Tibial artery (tissue), 4 donors: Measurements from ENCODE around the gene SDK2.
A peak's percentile ranks its signal among the peaks of the same experiment; 100 is the strongest.

Experiments
- DNase-seq, 2 donors: peaks; one replicate each; pipeline ENCODE4 v3.0.0-alpha.2; 2019
- H3K27ac ChIP-seq, 2 donors: fragments of 200-600 bp; sonication (generic) in 1 of 2; 1 replicate in 1 of 2; 2 replicates in 1 of 2; pipeline ENCODE4 v1.5.1; 2018 to 2019; ENCODE audit warnings: mild to moderate bottlenecking in 1 of 2
- H3K27me3 ChIP-seq, 2 donors: fragments of 200-600 bp; sonication (generic) in 1 of 2; one replicate each; pipeline versions ENCODE4 v1.5.1 to v1.6.0; 2016 to 2019
- H3K36me3 ChIP-seq, 3 donors: fragments of 200-600 bp; sonication (generic) in 2 of 3; one replicate each; pipeline ENCODE4 v1.5.1; 2016 to 2019; ENCODE audit warnings: mild to moderate bottlenecking in 2 of 3
- H3K4me1 ChIP-seq, 4 donors: fragments of 200-600 bp; sonication (generic) in 2 of 4; 1 replicate in 3 of 4; 2 replicates in 1 of 4; pipeline ENCODE4 v1.5.1; 2016 to 2019
- H3K4me3 ChIP-seq, 2 donors: fragments of 200-600 bp; sonication (generic) in 1 of 2; 1 replicate in 1 of 2; 2 replicates in 1 of 2; pipeline ENCODE4 v1.5.1; 2018 to 2019; ENCODE audit warnings: mild to moderate bottlenecking in 2 of 2
- H3K9me3 ChIP-seq, 3 donors: fragments of 200-600 bp; sonication (generic) in 1 of 3; one replicate each; pipeline ENCODE4 v1.5.1; 2016 to 2019
- intact Hi-C: fragments of 100-400 bp; cut with DNase I; formaldehyde crosslinking; loops from one replicate; pipeline ENCODE4 v1.15.0; 2023; ENCODE audit warnings: low total_unique reads
- TF ChIP-seq, protein P1 (sequence below), 2 experiments: fragments of 200-600 bp in 1 of 2; fragments of 450-650 bp in 1 of 2; IDR thresholded peaks; one replicate each; pipeline ENCODE4 v1.5.1; 2017 to 2019; ENCODE audit warnings: antibody characterized with exemption in 2 of 2, mild to moderate bottlenecking in 1 of 2, moderate library complexity in 1 of 2

Gene SDK2

DNA sequence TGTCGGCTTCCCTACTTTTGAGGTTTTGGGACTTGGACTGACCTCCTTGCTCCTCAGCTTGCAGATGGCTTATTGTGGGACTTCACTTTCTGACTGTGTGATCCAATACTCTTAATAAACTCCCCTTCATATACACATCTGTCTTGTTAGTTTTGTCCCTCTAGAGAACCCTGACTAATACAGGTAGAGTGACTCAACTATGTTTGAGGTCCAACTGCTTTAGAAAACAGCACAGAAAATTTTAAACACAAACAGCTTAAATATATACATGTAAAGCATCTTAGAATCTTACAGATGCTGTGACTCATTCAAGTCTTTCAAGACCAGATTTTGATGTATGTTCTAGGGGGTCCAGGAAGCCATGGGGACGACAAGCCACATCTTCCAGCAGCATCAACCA lies 11.7 kb downstream of the SDK2 start:
- peaks cover 0 to 7% of the 10 kb centered on the region in 2 donors for H3K27me3 ChIP-seq

DNA sequence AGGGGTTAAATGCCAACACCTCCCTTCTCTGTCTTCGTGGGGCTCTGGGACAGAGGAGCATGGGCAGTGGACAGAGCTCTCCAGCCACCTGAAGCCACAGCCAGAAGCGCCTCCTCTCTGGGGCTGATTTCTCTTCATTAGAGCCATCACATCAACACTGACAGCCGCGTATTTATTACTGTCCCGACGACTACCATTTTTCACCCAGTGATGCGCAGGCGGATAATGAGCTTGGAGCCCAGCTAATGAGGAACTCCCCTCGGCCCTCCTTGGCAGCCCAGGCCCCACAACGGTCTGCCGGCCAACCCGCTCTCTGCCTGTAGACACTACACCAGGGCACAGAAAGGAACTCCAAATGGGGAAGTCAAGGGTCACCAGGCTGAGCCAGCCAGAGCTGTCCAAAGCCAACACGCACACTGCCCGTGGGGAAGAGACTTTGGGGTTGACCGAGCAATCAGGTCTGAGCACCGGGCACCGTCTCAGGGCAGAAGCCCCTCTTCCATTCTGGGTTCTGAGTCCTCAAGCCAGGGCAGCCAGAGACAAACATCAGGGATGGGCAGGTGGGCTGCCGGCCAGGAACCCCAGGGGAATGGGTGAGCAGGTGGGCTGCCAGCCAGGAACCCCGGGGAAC lies 13.2 kb downstream of the SDK2 start:
- H3K9me3 ChIP-seq, result no peaks in the 10 kb centered on the region
- no peaks in the 10 kb centered on the region for H3K4me1 ChIP-seq
- H3K27me3 ChIP-seq, result peaks cover 0 to 7% of the 10 kb centered on the region in 2 donors
- TF ChIP-seq, protein P1, sequence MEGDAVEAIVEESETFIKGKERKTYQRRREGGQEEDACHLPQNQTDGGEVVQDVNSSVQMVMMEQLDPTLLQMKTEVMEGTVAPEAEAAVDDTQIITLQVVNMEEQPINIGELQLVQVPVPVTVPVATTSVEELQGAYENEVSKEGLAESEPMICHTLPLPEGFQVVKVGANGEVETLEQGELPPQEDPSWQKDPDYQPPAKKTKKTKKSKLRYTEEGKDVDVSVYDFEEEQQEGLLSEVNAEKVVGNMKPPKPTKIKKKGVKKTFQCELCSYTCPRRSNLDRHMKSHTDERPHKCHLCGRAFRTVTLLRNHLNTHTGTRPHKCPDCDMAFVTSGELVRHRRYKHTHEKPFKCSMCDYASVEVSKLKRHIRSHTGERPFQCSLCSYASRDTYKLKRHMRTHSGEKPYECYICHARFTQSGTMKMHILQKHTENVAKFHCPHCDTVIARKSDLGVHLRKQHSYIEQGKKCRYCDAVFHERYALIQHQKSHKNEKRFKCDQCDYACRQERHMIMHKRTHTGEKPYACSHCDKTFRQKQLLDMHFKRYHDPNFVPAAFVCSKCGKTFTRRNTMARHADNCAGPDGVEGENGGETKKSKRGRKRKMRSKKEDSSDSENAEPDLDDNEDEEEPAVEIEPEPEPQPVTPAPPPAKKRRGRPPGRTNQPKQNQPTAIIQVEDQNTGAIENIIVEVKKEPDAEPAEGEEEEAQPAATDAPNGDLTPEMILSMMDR (IDR thresholded peaks at IDR 0.05), result no peak
- H3K36me3 ChIP-seq, result no peaks in the 10 kb centered on the region
- H3K27ac ChIP-seq, result no peak overlapping the region
- H3K4me3 ChIP-seq, result no peak overlapping the region
- intact Hi-C loops, result no loop called here
- DNase-seq, result peak in 1 of 2 donors; percentile 45

More for the DNA sequence above, 11.7 kb downstream of the SDK2 start:
- H3K4me1 ChIP-seq, result no peaks in the 10 kb centered on the region
- H3K36me3 ChIP-seq, result no peaks in the 10 kb centered on the region
- no peaks in the 10 kb centered on the region for H3K9me3 ChIP-seq
- H3K27ac ChIP-seq, result no peak overlapping the region
- DNase-seq, result no peak
- H3K4me3 ChIP-seq, result no peak overlapping the region
- TF ChIP-seq, protein P1 (IDR thresholded peaks at IDR 0.05), result no peak
- intact Hi-C loops, result no loop called here

DNA sequence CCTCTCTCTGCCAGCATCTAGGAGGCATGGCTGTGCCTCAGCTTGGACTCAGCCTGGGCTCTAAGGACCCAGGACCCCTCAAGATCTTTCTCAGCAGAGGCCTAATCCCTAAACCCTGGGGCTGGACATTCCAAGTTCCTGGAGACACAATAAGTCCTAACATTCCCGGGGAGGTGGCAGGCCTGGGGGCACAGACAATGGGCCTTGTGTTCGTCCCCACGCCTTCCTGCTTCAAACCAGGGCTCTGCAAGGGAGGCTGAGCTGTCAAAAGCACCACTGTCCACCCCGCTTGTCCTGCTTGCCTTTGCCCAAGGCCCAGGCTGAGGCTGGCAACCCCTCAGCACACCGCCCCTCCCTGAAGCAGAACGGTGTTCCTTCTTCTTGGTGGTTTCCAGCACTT lies 13.7 kb downstream of the SDK2 start:
- intact Hi-C loops, result no loop called here

DNA sequence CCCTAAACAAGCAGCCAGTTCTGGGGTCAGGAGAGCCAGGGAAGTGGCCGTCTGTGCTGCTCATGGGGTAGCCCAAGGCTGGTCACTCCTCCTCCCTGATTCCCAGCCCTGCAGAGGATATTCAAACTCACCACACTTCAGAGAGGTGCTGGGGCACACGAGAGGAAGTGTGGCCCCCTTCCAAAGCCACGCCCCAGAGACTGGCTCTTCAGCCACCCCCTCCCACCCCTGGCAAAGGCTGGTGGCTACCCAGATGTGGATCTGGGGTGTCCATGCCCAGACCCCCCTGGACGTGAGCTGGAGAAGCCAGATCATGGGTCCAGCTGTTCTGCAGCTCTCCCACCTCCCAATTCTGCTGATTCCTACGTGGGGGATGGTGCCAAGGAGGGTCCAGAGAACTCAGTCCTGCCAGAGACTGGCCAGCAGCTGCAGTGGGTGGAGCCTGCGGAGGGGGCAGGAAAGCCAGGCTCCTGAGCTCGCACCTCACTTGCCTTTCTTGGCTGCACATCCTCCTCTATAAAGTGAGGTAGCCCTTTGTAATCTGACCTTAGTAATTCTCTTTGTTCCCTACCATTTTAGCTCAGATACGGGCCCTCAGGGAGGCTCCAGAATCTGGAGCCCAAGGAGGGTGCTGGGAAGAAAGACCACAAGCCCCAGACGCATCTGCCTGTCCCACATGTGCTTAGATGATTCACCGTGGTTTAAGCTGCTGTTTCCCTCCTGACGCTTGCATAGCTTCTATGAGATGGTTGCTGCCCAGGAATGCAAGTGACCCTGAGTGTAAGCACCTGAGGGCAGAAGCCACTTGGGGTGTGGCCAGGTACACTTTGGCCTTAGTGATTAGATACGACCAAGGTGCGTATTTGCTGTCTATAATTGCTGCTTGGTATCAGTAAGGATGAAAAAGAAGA lies 15.3 kb downstream of the SDK2 start:
- DNase-seq, result no peak
- no peaks in the 10 kb centered on the region for H3K4me1 ChIP-seq
- H3K27me3 ChIP-seq, result peaks cover 0 to 7% of the 10 kb centered on the region in 2 donors
- H3K27ac ChIP-seq, result no peak overlapping the region
- H3K36me3 ChIP-seq, result no peaks in the 10 kb centered on the region
- H3K9me3 ChIP-seq, result no peaks in the 10 kb centered on the region
- TF ChIP-seq, protein P1 (IDR thresholded peaks at IDR 0.05), result no peak
- intact Hi-C loops, result no loop called here
- no peak overlapping the region for H3K4me3 ChIP-seq

More for the DNA sequence above, 13.7 kb downstream of the SDK2 start:
- peaks cover 0 to 7% of the 10 kb centered on the region in 2 donors for H3K27me3 ChIP-seq
- no peaks in the 10 kb centered on the region for H3K9me3 ChIP-seq
- TF ChIP-seq, protein P1 (IDR thresholded peaks at IDR 0.05), result no peak
- H3K36me3 ChIP-seq, result no peaks in the 10 kb centered on the region
- no peak overlapping the region for H3K27ac ChIP-seq
- no peaks in the 10 kb centered on the region for H3K4me1 ChIP-seq
- peak in 1 of 2 donors; percentile 35 for DNase-seq
- no peak overlapping the region for H3K4me3 ChIP-seq

DNA sequence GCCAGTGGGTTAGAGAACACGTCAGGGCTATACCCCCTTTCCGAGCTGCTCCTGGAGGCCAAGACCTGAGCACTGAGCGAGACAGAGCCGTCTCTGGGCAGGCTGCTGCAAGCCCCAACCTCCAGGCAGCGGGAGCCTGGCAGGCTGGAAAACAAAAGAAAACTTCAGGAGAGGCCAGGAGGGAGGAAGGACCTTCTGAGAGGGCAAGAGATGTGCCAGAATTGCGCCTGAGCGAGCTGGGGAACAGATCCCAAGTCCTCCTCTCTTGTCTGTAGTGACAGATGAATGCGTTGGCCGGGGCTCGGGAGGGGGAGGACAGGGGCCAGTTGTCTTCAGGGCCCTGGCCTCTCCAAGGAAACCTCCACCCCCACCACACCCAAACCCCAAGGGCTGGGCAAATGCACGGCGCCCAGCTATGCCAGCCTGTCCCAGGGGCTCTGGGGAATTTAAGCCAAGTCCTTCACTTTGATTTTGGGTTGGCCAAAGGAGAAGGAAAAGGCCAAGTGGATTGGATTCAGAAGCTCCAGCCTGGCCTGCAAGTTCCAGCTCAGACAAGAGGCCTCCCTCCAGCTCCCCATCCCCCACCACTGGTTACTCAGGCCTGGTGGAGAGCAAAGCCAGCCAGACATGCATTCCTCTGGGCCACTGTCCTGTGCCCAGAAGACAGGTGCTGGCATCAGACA lies 18.1 kb downstream of the SDK2 start:
- DNase-seq, result no peak
- Histone ChIP-seq H3K4me1 (no peaks in the 10 kb centered on the region), H3K36me3 (no peaks in the 10 kb centered on the region), H3K9me3 (no peaks in the 10 kb centered on the region), H3K27me3 (peaks cover 0 to 7% of the 10 kb centered on the region in 2 donors), H3K4me3 (no peak overlapping the region), H3K27ac (no peak overlapping the region)
- TF ChIP-seq, protein P1 (IDR thresholded peaks at IDR 0.05), result no peak
- intact Hi-C loops, result no loop called here
